GM21717 (cell line): ENCODE results near the gene SCAANT1.
A peak's percentile ranks its signal among the peaks of the same experiment; 100 is the strongest.

Source experiments
- ATAC-seq: cut with Tn5 transposase; IDR thresholded peaks from one replicate; pipeline ENCODE4 v1.9.1; 2021; ENCODE audit warnings: mild to moderate bottlenecking, moderate library complexity; ENCODE audit not compliant: unreplicated experiment

Gene SCAANT1

GRCh38 chr3:63905731-63906620 is 6.2 kb downstream of the SCAANT1 start:
- ATAC-seq, result no peak

- no peak for ATAC-seq
Measured at GRCh38 chr3:63900459-63900858, 11.7 kb downstream of the SCAANT1 start.

- no peak for ATAC-seq
Measured at GRCh38 chr3:63900010-63900409, 12.2 kb downstream of the SCAANT1 start.

- ATAC-seq, result peak; percentile 80
Measured at GRCh38 chr3:63896332-63897030, 15.7 kb downstream of the SCAANT1 start.

GRCh38 chr3:63895422-63896189 is 16.6 kb downstream of the SCAANT1 start:
- no peak for ATAC-seq

GRCh38 chr3:63892773-63893352 is 19.3 kb downstream of the SCAANT1 start:
- ATAC-seq, result no peak

GRCh38 chr3:63891518-63891917 is 20.7 kb downstream of the SCAANT1 start:
- no peak for ATAC-seq

GRCh38 chr3:63886858-63887257 is 25.3 kb downstream of the SCAANT1 start:
- ATAC-seq, result no peak

GRCh38 chr3:63880653-63881052 is 31.5 kb downstream of the SCAANT1 start:
- ATAC-seq, result no peak

GRCh38 chr3:63878394-63879060 is 33.7 kb downstream of the SCAANT1 start:
- ATAC-seq, result no peak

GRCh38 chr3:63877737-63878393 is 34.3 kb downstream of the SCAANT1 start:
- ATAC-seq, result no peak

- ATAC-seq, result no peak
Measured at GRCh38 chr3:63876260-63876659, 35.9 kb downstream of the SCAANT1 start.

GRCh38 chr3:63875510-63875909 is 36.7 kb downstream of the SCAANT1 start:
- no peak for ATAC-seq

- ATAC-seq, result no peak
Measured at GRCh38 chr3:63874769-63875168, 37.4 kb downstream of the SCAANT1 start.

GRCh38 chr3:63872135-63872924 is 39.9 kb downstream of the SCAANT1 start:
- no peak for ATAC-seq

- ATAC-seq, result no peak
Measured at GRCh38 chr3:63870615-63871005, 41.6 kb downstream of the SCAANT1 start.

- no peak for ATAC-seq
Measured at GRCh38 chr3:63869940-63870614, 42.1 kb downstream of the SCAANT1 start.

GRCh38 chr3:63867225-63867624 is 45.0 kb downstream of the SCAANT1 start:
- ATAC-seq, result no peak

GRCh38 chr3:63864965-63865327 is 47.2 kb downstream of the SCAANT1 start:
- peak; percentile 1 for ATAC-seq
